GM19468 (cell line): ENCODE measurements around the gene CXCL8.

Experiments
- ATAC-seq: cut with Tn5 transposase; IDR thresholded peaks from one replicate; pipeline ENCODE4 v1.9.1; 2021; ENCODE audit warnings: mild to moderate bottlenecking, moderate library complexity, moderate number of reproducible peaks; ENCODE audit not compliant: unreplicated experiment; ENCODE audit errors: extremely low read depth

The CXCL8 gene

DNA sequence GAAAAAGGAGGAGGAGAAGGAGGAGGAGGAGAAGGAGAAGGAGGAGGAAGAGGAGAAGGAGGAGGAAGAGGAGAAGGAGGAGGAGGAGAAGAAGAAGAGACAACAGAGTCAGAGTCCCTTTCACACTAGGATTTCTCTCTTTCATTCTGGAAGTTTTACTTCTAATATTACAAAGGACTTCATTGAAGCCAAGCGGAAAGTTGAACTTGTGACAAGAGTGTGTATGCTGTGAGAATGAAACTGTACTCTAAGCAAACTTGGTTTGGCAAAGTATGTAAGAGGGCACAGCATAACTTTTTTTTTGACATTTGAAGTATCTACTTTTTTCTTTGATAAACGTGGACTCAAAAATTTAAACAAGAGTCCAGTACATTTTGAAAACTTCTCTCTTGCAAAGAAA is 48.0 kb downstream of the CXCL8 start:
- no peak for ATAC-seq
